ENCODE measurements around the gene KCTD3.

The KCTD3 gene

DNA sequence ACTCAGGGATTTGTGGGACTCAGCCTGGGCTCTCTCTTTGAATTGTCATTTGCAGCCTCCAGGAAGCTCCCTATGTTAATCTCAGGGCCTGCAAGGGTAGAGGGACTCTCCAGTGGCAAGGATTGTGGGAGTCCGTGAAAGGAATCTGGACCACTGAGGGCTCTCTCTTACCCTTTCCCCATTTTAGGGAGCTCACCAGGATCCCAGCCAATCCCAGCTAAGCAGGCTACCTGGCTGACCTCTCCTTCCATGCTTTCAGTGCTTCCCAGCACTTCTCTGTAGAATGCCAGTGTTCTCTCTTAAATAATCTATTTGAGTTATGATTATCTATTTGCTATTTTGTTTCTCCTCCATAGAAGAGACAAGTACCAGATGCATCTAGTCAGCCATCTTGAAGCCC lies 9.6 kb upstream of the KCTD3 start:
- no peak for DNase-seq (ENCODE audit: low spot score)

- no peak for DNase-seq (ENCODE audit: low spot score)
These were observed 9.0 kb upstream of the KCTD3 start for GRCh38 chr1:215557992-215558626.

- DNase-seq (ENCODE audit: low spot score), result peak; percentile 78
These were observed 591 bp downstream of the KCTD3 start for GRCh38 chr1:215567491-215568298.

GRCh38 chr1:215568299-215568692 lies 1.2 kb downstream of the KCTD3 start:
- peak; percentile 63 for DNase-seq (ENCODE audit: low spot score)

DNA sequence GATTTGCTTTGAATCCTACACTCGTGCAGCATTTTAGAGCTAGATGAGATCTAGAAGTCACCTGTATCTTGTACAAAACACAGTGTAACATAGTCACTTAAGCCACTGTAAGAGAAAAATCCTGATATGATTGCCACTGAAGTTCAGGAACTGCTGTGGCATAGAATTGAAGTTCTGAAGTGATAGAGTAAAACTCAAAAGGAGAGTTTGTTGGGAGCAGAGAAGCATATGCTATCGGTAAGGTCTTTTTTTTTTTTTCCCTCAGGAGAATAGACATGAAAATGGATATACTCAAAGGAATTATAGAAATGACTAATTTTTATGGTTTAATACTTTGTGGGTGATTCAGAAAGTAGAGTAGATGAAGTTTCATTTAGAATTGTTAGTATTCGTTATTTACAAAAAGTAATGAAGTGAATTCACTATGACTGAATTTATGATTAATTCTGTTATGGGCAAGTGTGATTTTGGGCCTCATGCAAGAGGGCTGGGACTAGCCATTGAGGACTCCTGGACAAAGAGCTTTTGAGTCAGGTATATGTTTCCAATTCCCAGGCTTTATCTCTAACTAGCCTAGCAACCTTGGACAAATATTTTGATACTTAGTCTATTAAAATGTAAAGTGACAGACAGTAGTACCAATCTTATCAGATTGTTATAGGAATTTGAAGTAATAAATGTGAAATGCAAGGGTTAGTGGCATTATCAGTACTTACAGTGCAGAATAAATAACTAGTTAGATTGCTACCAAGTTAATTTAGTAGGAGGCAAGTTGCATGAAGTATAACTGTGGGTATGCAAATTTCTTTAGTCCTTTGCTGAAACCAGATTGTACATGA lies 3.1 kb downstream of the KCTD3 start:
- DNase-seq (ENCODE audit: low spot score), result no peak

- DNase-seq (ENCODE audit: low spot score), result no peak
These were observed 14.8 kb downstream of the KCTD3 start for GRCh38 chr1:215581896-215582295.

DNA sequence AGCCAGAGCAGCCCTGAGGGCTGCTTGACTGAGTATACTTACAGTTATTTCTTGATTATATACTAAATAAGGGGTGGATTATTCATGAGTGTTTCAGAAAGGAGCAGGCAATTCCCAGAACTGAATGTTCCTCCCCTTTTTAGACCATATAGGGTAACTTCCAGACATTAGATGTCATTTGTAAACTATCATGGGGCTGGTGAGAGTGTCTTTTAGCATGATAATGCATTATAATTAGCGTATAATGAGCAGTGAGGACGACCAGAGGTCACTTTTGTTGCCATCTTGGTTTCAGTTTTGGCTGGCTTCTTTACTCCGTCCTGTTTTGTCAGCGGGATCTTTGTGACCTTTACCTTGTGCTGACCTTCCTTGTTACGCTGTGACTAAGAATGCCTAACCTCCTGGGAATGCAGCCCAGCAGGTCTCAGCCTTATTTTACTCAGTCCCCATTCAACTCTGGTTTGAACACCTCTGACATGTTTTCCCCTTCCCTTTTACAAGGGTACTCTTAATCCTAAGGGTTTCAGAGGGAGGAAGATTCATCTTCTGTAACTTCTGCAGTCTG lies 16.2 kb downstream of the KCTD3 start:
- DNase-seq (ENCODE audit: low spot score), result no peak

DNA sequence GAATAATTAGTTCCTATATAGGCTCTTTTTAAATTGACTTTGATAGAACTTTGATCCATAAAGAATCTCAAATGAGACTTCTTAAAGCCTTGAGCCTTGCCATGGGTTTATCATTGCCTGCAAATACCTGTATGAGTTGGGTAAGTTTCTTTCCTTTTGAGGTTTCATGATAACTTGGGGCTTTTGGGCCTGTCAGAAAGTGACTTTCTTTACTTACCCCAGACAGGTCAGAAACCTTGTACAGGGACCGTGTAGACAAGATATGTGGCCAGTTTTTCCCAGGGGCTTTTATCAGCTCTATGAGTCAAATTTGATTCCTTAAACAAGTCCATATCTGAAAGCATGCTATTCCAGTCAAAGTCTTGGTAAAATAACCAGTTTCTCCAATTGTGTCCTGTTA lies 17.3 kb downstream of the KCTD3 start:
- DNase-seq (ENCODE audit: low spot score), result no peak

DNA sequence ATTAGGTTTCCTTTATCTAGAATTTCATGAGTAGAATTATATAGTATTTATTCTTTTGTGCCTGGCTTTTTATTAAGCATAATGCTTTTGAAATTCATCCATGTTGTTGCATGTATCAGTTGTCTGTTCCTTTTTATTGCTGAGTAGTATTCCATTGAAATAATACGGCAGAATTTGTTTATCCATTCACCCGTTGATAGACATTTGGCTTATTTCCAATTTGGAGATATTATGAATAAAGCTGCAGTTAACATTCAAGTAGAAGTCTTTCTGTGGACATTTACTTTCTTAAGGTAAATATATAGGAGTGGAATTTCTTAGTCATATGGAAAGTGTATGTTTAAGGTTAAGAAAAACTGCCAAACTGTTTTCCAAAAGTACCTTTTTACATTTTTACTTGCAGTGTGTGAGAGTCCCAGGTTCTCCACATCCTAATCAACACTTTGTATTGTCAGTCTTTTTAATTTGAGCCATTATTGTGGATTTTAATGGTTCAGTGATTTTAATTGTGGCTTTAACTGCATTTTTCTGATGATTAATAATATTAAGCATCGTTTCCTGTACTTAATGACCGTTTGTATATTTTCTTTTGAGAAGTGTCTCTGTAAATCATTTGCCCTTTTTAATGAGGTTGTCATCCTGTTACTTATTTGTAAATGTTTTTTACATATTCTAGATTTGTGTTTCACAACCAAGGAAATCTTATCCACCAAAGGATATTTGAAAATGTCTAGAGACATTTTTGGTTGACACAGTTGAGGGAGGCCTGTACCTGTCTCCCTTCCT lies 22.7 kb downstream of the KCTD3 start:
- no peak for DNase-seq (ENCODE audit: low spot score)

GRCh38 chr1:215590779-215591491 lies 23.8 kb downstream of the KCTD3 start:
- DNase-seq (ENCODE audit: low spot score), result no peak

DNA sequence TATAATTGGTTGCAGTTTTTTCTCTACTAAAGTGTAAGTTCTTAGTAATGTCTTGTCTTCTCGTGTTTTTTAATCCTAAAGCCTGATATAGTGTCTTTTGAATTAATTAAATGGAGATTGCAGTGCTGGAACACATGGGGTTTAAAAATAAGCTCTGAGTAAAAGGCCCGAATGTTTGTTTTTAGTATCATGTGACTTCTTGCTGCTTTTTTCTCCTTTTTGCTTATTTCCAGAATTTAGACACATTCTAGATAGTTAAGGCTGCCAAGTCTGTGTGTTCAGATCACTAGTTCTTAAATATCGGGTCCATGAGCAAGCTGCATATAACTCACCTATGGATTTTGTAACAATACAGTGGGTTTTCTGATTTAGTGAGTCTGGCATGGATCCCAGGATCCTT lies 27.5 kb downstream of the KCTD3 start:
- DNase-seq (ENCODE audit: low spot score), result no peak

GRCh38 chr1:215595231-215595630 lies 28.1 kb downstream of the KCTD3 start:
- no peak for DNase-seq (ENCODE audit: low spot score)

- DNase-seq (ENCODE audit: low spot score), result no peak
These were observed 30.9 kb downstream of the KCTD3 start for GRCh38 chr1:215597961-215598360.

DNA sequence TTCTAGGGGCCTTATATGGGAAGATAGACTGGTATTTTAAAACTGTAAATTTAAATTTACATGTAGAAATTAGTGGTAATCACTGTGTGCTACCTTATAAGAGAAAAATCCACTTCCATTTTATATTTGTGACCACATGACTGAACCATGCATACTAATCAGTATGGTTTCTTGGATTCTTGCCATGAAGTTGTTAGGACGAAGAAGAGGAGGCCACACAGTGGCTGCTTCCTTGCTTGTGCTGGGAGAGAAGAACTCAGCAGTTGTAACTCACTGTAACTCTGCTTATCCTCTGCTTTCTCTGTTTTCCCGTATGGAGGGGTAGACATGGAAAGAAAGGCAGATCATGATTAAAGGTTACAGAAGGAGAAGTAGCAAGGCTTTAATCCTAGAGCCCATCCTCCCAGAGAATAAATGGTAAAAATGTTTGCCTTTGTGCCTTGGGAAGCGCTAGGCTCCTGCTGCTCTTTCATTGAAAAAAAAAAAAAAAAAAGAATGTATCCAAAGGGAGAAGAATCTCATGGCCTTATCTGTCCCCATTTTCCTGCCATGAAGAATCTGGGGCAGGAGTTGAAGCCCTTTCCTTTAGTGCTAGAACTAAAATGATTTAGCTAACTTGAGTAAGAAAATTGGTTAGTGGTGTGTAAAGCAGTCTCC lies 32.4 kb downstream of the KCTD3 start:
- peak; percentile 12 for DNase-seq (ENCODE audit: low spot score)

- DNase-seq (ENCODE audit: low spot score), result no peak
These were observed 33.2 kb downstream of the KCTD3 start for GRCh38 chr1:215600258-215600792.

DNA sequence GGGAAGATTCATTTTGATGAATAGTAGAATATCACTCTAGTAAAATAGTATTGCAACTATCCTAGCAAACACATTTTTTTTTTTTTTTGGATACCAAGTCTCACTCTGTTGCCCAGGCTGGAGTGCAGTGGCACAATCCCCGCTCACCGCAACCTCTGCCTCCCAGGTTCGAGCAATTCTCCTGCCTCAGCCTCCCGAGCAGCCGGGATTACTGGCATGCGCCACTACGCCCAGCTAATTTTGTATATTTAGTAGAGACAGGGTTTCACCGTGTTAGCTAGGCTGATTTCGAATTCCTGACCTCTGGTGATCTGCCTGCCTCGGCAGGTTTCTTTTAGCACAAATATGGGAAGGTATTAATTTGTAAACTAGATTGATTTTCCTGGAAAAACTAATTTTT lies 33.8 kb downstream of the KCTD3 start:
- no peak for DNase-seq (ENCODE audit: low spot score)

GRCh38 chr1:215601276-215601675 lies 34.2 kb downstream of the KCTD3 start:
- DNase-seq (ENCODE audit: low spot score), result no peak

GRCh38 chr1:215603319-215603718 lies 36.2 kb downstream of the KCTD3 start:
- DNase-seq (ENCODE audit: low spot score), result no peak

DNA sequence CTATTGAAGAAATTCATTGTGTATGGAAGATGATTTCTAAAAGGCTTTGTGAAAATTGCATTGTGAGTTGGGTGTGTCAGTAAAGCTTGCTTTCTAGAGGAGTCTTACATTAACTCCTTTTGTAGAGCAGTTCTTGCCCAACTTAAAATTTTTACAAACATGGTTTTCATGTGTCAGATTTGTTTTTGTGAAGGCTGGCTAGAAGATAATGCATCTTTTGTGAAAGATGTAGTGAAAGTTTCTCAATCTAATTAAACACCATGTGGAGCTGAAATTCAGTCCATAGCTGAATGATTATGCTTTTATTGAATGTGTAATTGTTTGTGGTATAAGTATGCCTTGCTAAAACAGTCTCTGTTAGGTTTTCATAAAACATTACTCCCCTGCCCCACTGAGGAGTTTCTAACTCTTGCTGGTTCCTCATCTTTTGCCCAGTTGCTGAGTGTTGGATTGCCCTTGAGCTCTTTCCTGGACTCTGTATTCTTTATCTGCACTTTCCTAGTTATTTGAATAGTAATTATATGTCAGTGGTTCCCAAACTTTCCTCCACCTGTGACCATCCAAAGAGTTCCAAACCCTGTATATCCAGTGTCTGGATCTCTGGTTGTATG lies 38.0 kb downstream of the KCTD3 start:
- DNase-seq (ENCODE audit: low spot score), result no peak

GRCh38 chr1:215606036-215606435 lies 38.9 kb downstream of the KCTD3 start:
- DNase-seq (ENCODE audit: low spot score), result no peak
